ACC112 (cell line): ENCODE results near the gene TBX4.

ENCODE experiments used
- H2AFZ ChIP-seq: fragments of 200-600 bp; sonication (generic); one replicate; pipeline ENCODE4 v1.6.0; 2017; ENCODE audit warnings: antibody characterized with exemption, low read length; ENCODE audit not compliant: unreplicated experiment
- H3K27ac ChIP-seq: fragments of 200-600 bp; sonication (generic); 2 replicates; pipeline ENCODE4 v1.5.1; 2014; ENCODE audit warnings: low read depth, mild to moderate bottlenecking, antibody characterized with exemption, low read length, moderate library complexity
- H3K27me3 ChIP-seq: fragments of 200-600 bp; sonication (generic); 2 replicates; pipeline ENCODE4 v1.6.1; 2014; ENCODE audit warnings: mild to moderate bottlenecking, antibody characterized with exemption, low read length, moderate library complexity, mixed read lengths; ENCODE audit not compliant: insufficient read depth
- H3K36me3 ChIP-seq: fragments of 200-600 bp; sonication (generic); 2 replicates; pipeline ENCODE4 v1.6.1; 2016; ENCODE audit warnings: mild to moderate bottlenecking, antibody characterized with exemption, low read length, moderate library complexity, mixed read lengths; ENCODE audit not compliant: insufficient read depth
- H3K4me1 ChIP-seq: fragments of 200-600 bp; sonication (generic); one replicate; pipeline ENCODE4 v1.6.1; 2016; ENCODE audit warnings: low read length, mixed read lengths; ENCODE audit not compliant: insufficient read depth, unreplicated experiment, control insufficient read depth
- H3K4me3 ChIP-seq: fragments of 200-600 bp; sonication (generic); 2 replicates; pipeline ENCODE4 v1.5.1; 2014; ENCODE audit warnings: mild to moderate bottlenecking, low read depth, low read length
- H3K79me2 ChIP-seq: fragments of 200-600 bp; sonication (generic); one replicate; pipeline ENCODE4 v1.6.0; 2016; ENCODE audit warnings: low read length; ENCODE audit not compliant: control insufficient read depth, unreplicated experiment, insufficient read depth

TBX4 gene

DNA sequence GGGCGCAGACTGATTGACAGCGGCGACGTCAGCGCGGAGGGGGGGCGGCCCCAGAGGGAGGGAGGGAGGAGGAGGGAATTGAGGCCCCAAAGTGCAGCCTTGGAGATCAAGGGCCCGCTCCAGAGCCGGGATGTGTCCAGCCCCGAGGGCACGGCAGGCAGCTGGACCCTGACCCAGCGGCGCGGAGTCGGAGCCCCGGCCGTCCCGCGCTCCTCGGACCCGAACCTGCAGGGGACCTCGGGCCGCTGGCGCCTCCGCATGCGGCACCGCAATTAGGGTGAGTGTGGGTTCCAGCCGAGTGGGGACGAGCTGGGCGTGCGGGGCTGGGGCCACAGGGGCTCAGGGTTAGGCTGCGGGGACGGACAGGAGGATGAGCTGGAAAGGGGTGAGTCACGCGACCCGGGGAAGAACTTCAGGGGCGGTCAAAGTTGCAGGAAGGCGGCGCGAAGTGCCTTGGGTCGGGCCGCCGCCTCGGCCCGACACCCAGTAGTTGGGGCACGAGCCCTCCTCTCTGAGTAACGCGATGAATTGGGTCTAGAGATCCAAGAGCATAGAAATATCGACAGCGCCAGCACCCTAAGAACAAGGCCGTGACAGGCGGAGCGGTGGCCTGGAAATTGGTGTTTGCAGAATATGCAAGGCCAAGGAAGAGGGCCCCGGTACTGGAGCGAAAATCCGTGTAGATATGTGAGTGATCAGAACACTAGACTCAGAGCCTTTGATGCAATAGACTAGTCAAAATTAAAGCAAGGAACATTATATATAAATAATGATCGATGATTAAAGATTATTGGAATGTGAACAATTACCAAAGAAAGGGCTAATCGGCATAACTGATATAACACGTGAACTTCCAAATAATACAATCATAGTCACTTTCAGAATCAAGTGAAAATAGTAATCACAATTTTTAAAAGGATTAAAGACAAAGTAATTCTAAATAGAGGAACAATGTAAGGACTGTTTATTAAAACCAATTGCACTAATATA lies at the start of gene TBX4:
TSS of gene TBX4 (plus strand) at position 122 of the 990 bp plus-strand sequence. CDS start 4,069 bp downstream, outside the sequence.
- peak within 1 kb of the TSS; percentile 70 for H3K4me3 ChIP-seq

DNA sequence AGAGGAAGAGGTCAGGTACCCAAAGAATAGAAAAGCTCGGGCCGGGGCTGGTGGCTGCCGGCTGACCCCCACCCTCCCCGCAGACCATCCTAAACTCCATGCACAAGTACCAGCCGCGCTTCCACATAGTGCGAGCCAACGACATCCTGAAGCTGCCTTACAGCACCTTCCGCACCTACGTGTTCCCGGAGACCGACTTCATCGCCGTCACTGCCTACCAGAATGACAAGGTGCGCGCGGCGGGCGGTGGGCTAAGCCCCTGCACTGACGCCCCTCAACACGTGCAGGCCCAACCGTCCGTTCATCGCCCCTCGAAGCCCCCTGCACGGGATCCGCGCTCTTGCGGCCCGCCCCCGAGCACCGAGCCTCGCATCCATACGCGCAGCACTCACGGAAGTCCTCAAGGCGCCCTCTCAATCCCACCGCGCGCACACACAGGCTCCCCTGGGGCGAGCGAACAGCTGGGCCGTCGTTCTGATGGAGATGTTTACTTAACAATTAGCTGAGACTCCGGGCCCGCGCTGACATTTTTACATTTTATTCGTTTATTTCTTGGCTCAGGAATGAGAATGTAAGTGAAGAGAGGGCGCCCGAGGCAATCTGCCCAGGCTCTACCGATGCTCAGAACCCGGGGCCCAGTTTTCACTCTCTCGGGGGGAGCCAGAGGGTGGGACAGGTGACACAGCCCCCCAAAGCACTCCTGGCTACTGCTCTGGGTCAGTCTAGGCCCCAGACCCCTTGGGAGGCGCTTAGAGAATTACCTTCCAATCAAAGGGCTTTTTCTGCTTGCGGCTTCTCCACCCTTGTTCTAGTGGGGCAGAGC lies 49.0 kb upstream of the TBX4 start:
- H3K27ac ChIP-seq = no peak overlapping the region
- no peaks in the 10 kb centered on the region for H3K27me3 ChIP-seq
- no peak overlapping the region for H3K4me3 ChIP-seq
- peaks cover 10% of the 10 kb centered on the region for H3K4me1 ChIP-seq
- peaks cover 55% of the 10 kb centered on the region for H3K79me2 ChIP-seq
- 0 out of 2 replicates have a peak, but pooled peaks cover 13% of the 10 kb centered on the region for H3K36me3 ChIP-seq
- no peak overlapping the region for H2AFZ ChIP-seq

More for the DNA sequence above, at the start of gene TBX4:
- no peak within 1 kb of the TSS for H3K27ac ChIP-seq
- H3K36me3 ChIP-seq = no peaks in the 10 kb centered on the region
- H3K79me2 ChIP-seq = no peaks in the 10 kb centered on the region
- peak within 1 kb of the TSS; percentile 50 for H2AFZ ChIP-seq
- peaks cover 74% of the 10 kb centered on the region for H3K27me3 ChIP-seq
- no peaks in the 10 kb centered on the region for H3K4me1 ChIP-seq

DNA sequence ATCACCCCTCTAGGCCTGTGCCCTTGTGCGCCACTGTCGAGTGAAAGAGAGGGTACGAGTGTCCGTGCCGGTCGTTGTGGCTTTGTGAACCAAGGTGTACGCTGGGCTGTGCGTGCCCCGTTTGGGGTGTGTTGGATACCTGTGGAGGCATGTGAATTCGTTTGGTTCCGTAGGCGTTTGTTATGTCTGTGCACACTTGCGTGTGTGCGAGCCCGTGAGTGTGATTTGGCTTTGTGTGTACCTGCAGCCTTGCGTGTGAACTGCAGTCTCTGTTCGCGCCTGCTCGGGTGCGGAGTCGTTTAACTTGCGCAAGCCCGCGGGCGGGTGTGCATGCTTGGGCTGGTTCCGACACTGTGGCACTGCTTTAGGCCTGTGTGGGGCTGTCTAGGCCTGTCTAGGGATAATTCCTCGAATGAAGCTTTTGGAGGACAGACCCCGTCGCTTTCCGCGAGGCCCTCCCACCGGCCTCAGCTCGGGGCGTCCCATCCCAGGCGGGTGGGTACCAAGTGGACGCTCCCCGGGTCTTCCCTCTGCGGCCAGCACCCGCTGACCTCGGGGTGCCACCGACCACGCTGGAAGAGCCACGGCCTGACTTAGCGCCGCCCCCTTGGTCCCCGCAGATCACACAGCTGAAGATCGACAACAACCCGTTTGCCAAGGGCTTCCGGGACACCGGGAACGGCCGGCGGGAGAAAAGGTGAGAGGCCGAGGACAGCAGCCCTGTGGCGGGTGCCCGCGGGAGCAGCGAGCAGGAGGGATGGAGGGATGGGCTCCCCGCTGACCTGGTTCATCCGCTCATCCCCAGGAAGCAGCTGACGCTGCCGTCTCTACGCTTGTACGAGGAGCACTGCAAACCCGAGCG lies 48.2 kb upstream of the TBX4 start:
- Histone ChIP-seq H3K4me3 (no peak overlapping the region), H3K27ac (no peak overlapping the region), H3K79me2 (peaks cover 47% of the 10 kb centered on the region), H3K36me3 (0 out of 2 replicates have a peak, but pooled peaks cover 13% of the 10 kb centered on the region), H3K27me3 (no peaks in the 10 kb centered on the region), H3K4me1 (peaks cover 6% of the 10 kb centered on the region), H2AFZ (no peak overlapping the region)

- H3K4me1 ChIP-seq = peaks cover 6% of the 10 kb centered on the region
- no peaks in the 10 kb centered on the region for H3K27me3 ChIP-seq
- no peak overlapping the region for H3K27ac ChIP-seq
- no peak overlapping the region for H2AFZ ChIP-seq
- H3K36me3 ChIP-seq = 0 out of 2 replicates have a peak, but pooled peaks cover 13% of the 10 kb centered on the region
- peaks cover 44% of the 10 kb centered on the region for H3K79me2 ChIP-seq
- H3K4me3 ChIP-seq = no peak overlapping the region
Measured at GRCh38 chr17:61404663-61404912, 47.6 kb upstream of the TBX4 start.

- Histone ChIP-seq H3K36me3 (0 out of 2 replicates have a peak, but pooled peaks cover 13% of the 10 kb centered on the region), H3K4me1 (peaks cover 6% of the 10 kb centered on the region), H3K27ac (no peak overlapping the region), H3K79me2 (peaks cover 44% of the 10 kb centered on the region), H3K4me3 (no peak overlapping the region), H2AFZ (no peak overlapping the region), H3K27me3 (no peaks in the 10 kb centered on the region)
Measured at GRCh38 chr17:61404913-61405685, 47.1 kb upstream of the TBX4 start.

DNA sequence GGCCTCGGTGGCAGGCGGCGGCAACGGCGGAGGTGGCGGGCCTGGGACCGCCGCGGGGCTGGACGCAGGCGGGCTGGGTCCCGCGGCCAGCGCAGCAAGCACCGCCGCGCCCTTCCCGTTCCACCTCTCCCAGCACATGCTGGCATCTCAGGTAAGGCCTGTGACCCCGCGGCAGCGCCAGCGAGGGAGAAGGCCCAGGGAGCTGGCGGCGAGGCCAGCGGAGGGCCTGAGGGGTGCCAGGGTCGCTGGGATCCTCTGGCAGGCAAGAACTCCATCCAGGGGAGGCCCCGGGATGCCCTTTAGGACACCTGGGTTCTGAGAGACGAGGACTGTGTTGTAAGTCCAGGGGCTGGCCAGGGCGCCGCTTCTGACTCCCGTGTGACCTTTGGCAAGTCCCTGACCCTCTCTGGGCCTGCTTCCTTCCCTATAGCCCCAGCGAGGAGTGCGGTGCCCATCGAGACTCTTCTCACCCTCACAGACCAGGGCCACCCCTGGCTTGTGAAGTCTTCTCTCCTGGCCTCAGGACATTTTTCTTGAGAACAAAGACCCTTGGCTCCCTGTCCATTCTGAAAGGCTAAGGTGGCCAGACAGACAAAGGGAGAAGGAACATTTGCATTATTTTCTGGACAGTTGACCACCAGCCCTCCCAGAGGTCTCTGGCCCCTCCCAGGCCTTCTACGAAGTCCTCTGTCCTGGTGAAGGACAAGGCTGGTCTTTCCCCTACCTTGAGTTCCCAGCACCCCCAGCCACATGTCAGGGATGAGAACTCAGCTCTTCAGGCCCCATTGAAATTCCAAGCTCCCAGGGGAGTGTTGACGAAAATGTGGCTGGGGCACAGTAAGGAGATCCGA lies 46.3 kb upstream of the TBX4 start:
- Histone ChIP-seq H3K4me3 (no peak overlapping the region), H3K4me1 (peaks cover 6% of the 10 kb centered on the region), H3K36me3 (0 out of 2 replicates have a peak, but pooled peaks cover 13% of the 10 kb centered on the region), H3K27me3 (no peaks in the 10 kb centered on the region), H3K79me2 (peaks cover 36% of the 10 kb centered on the region), H2AFZ (no peak overlapping the region), H3K27ac (no peak overlapping the region)

DNA sequence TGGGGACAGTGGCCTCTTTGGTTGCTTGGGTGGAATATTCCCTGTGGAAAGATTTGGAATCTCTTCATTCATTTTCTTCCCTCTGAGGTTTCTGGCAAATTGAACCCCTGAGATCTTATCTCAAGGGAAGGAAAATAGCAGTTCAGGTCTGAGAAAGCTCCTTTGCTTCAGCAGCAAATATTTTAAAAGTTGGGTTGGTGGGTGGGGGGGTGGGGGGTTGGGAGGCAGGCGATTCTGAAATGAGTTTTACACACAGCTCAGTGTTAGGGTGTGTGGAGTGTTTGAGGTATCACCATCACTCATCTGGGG lies 45.7 kb upstream of the TBX4 start:
- H3K4me3 ChIP-seq = no peak overlapping the region
- 0 out of 2 replicates have a peak, but pooled peaks cover 13% of the 10 kb centered on the region for H3K36me3 ChIP-seq
- H2AFZ ChIP-seq = no peak overlapping the region
- H3K27me3 ChIP-seq = no peaks in the 10 kb centered on the region
- no peak overlapping the region for H3K27ac ChIP-seq
- peaks cover 6% of the 10 kb centered on the region for H3K4me1 ChIP-seq
- peaks cover 30% of the 10 kb centered on the region for H3K79me2 ChIP-seq

DNA sequence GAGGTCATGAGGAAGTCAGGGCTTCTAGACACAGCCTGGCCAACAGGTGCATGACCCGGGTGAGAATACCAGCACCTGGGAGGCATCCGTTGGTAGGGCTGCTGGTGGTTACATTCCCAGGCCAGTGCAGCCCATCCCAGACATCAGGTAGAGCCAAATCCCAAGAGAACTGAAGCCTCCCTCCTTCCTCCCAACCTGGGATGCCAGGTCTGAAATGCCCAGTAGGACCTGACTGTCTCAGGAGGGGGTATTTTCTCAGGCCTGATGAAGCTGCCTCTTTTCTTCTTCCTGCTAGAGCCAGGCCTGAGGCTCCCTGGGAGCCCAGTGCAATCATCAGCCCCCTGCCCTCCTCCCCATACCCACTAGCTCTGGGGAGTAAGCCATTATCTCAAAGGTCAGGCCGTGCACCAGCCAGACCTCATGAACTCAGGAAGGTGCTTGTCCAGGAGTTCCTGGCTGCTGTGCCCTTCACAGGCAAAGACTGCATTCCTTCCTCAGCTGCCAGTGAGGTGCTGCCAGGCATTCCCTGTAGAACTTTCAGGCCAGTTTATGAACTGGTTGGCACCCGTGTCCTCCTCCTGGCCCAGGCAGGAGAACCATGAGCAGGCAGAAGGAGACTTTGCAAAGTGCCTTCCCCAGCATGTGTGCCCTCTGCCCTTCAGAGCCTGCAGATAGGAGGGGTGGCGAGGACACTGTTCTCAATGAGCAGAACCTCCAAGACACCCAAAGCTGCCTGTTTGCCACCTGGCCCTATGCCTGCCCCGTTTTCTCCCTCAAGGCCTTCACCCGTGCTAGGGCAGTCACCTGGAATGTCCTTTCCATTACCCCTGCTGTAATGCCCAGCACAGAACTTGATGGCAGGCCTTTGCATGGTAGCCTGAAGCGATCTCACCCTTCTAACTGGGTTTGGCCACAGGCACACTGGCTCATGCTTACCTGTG lies 45.0 kb upstream of the TBX4 start:
- Histone ChIP-seq H2AFZ (no peak overlapping the region), H3K27ac (no peak overlapping the region), H3K4me1 (no peaks in the 10 kb centered on the region), H3K36me3 (0 out of 2 replicates have a peak, but pooled peaks cover 13% of the 10 kb centered on the region), H3K27me3 (no peaks in the 10 kb centered on the region), H3K4me3 (no peak overlapping the region), H3K79me2 (peaks cover 23% of the 10 kb centered on the region)
